Tibial nerve (tissue), 4 donors: ENCODE data around the gene MLKL.

Source experiments
- CTCF ChIP-seq, 5 experiments: fragments of 200-600 bp in 3 of 5; fragments of 450-650 bp in 2 of 5; sonication (generic) in 3 of 5; IDR thresholded peaks; one replicate each; pipeline ENCODE4 v1.5.1; 2016 to 2019; ENCODE audit warnings: antibody characterized with exemption in 5 of 5, mild to moderate bottlenecking in 3 of 5, moderate library complexity in 2 of 5
- EP300 ChIP-seq, 2 donors: sonication (generic); formaldehyde crosslinking; IDR thresholded peaks; one replicate each; pipeline ENCODE4 v1.6.1; 2017; ENCODE audit warnings: antibody characterized with exemption in 2 of 2, mild to moderate bottlenecking in 1 of 2
- POLR2A ChIP-seq, 2 donors: fragments of 450-650 bp; IDR thresholded peaks; one replicate each; pipeline ENCODE4 v1.6.1; 2017; ENCODE audit warnings: antibody characterized with exemption in 2 of 2, mild to moderate bottlenecking in 2 of 2, moderate library complexity in 2 of 2

- TF ChIP-seq POLR2A (IDR thresholded peaks at IDR 0.05) (no peak), EP300 (IDR thresholded peaks at IDR 0.05) (peak in 1 of 2 donors; percentile 80), CTCF (IDR thresholded peaks at IDR 0.05) (peak in 4 of 5 experiments; percentile 38 to 56 (median 48))
These were observed 24.3 kb upstream of the MLKL start for GRCh38 chr16:74724820-74725549.
